Midbrain (tissue), 1 donor: Measurements from ENCODE around the gene PI4KA.
"Not testable (repeated sequence)": the region's sequence is repeated elsewhere in the genome, so short reads cannot be mapped to it uniquely, and the experiment has no call there.

Source experiments
- DNase-seq: peaks from one replicate; lab custom pipeline; 2025; lab: John Stamatoyannopoulos, UW

Gene PI4KA

DNA sequence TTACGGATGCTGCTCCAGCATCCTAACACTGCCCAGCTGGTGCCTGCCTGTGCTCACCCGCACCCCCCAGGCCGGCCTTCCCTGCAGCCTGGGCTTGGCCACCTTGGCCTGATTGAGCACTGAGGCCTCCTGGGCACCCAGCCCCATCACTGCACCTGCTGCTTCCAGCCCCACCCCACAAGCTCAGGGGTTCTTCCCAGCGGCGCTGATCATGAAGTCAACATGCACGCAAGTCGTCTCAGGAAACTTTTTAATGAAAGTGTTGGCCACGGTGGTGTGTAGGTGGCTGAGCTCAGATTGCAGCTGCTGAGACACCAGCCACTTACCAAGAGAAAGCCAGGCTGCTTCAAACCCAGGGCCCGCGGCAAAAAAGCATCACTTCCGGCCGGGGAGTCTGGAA lies 163.4 kb downstream of the PI4KA start:
- not testable (repeated sequence) for DNase-seq

DNA sequence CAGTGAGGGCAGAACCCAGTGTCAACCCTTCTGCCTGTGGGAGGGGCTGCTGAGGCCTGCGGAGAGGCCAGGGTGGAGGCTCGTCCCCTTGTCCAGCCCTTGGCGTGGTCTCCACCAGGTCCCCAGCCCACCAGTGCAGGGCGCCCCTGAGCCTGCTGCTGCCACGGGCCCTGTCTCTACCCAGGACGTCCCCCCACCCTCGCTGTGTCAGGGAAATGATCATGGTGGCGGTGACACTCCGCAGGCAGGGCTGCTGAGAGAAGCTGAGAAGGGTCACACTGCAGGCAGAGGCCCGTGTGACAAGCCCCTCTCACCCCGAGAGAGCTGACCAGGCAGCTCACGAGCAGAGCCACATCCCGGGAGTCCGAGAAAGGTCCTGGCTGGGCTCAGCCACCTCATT lies 164.4 kb downstream of the PI4KA start:
- not testable (repeated sequence) for DNase-seq

DNA sequence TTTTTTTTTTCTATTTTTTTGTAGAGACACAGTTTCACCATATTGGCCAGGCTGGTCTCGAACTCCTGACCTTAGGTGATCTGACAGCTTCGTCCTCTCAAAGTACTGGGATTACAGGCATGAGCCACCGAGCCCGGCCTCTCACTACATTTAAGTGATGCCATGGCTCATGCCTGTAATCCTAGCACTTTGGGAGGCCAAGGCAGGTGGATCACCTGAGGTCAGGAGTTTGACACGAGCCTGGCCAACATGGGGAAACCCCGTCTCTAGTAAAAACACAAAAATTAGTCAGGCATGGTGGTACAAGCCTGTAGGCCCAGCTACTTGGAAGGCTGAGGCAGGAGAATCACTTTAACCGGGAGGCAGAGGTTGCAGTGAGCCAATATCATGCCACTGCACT lies 165.7 kb downstream of the PI4KA start:
- DNase-seq, result not testable (repeated sequence)

DNA sequence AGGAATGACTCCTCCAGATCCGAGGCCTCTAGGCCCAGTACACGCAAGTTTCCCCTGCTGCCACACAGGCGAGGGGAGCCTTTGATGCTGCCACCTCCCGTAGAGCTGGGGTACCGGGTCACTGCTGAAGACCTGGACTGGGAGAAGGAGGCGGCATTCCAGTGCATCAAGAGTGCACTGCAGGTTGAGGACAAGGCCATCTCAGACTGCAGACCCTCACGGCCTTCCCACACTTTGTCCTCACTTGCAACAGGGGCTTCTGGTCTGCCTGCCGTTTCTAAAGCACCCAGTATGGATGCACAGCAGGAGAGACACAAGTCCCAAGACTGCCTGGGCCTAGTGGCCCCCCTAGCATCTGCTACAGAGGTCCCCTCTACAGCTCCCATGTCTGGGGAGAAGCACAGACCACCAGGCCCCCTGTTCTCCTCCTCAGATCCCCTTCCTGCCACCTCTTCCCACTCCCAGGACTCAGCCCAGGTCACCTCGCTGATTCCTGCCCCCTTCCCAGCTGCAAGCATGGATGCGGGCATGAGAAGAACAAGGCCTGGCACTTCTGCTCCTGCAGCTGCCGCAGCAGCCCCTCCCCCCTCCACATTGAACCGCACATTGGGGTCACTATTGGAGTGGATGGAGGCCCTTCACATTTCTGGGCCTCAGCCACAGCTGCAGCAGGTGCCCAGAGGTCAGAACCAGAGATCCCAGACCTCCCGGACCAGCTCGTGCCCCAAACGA lies 167.9 kb downstream of the PI4KA start:
- not testable (repeated sequence) for DNase-seq

DNA sequence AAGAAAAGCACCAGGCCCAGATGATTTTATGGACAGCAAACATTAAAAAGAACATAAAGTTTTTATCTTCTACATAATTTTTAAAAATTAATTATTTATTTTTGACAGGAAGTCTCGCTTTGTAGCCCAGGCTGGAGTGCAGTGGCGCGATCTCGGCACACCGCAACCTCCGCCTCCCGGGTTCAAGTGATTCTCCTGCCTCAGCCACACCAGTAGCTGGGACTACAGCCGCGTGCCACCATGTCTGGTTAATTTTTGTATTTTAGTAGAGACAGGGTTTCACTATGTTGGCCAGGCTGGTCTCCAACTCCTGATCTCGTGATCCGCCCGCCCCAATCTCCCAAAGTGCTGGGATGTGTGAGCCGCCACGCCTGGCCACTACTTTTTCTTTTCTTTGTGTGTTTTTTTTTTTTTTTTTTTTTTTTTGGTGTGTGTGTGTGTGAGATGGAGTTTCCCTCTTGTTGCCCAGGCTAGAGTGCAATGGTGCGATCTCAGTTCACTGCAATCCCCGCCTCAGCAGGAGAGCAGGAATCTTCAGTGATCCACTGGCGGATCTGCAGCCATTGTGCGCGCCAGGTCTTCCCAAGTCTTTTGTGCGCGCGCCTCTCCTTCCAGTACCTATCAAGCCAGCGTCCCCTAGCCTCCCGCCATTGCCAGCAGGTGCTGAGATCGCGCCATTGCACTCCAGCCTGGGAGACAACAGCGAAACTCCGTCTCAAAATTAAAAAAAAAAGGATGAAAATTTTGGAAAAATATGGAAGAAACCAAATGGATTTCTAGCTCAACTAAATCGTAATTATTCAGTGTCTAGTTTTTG lies 171.0 kb downstream of the PI4KA start:
- not testable (repeated sequence) for DNase-seq

DNA sequence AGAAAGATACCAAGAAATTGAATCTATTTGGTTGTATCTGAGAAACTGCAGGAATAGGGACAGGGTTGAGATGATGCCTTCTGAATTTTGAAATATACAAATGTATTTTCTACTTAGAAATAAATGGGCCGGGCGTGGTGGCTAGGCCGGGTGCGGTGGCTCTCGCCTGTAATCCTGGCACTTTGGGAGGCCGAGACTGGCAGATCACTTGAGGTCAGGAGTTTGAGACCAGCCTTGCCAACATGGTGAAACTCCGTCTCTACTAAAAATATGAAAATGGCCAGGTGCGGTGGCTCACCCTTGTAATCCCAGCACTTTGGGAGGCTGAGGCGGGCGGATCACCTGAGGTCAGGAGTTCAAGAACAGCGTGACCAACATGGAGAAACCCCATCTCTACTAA lies 172.8 kb downstream of the PI4KA start:
- not testable (repeated sequence) for DNase-seq

DNA sequence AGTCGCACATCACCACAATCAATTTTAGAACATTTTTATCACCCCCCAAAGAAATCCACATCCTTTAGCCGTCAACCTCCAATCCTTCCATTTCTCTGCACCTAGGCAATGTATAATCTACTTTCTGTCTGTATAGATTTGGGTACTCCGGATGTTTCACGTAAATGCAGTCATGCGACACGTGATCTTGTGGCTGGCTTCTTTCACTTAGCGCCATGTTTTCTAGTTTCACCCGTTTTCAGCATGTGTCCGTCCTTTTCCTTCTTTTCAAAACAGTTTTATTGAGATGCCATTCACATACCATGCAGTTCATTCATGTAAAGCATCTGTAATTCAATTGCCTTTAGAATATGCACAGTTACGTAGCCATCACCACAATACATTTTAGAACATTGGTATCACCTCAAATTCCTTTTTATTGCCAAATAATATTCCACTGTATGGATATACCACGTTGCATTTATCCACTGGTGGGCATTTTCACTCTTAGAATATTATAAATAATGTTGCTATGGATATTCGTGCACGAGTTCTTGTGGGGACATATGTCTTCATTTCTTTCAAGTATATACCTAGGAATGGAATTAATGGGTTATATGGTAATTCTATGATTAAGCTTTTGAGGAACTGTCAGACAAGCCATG lies 179.7 kb downstream of the PI4KA start:
- DNase-seq, result not testable (repeated sequence)

DNA sequence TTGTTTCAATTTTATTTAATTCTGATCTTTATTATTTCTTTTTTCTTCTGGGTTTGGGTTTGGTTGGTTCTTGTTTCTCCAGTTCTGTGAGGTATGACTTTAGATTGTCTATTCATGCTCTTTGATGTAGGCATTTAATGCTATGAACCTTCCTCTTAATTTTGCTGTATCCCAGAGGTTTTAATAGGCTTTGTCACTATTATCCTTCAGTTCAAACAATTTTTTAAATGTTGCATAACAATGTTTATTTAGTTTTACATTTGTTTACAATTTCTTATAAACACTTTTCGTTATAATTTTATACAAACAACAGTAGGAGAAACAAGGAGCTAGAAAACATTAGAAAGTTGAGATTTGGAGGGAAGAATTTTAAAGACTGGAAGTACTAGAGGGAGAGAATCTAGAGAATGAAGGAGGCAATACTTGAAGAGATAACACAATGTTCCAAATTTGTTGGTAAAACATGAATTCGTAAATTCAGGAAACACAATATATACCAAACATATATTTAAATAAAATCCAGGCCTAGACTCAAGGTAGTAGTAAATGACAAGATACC lies 180.8 kb downstream of the PI4KA start:
- no peak for DNase-seq

DNA sequence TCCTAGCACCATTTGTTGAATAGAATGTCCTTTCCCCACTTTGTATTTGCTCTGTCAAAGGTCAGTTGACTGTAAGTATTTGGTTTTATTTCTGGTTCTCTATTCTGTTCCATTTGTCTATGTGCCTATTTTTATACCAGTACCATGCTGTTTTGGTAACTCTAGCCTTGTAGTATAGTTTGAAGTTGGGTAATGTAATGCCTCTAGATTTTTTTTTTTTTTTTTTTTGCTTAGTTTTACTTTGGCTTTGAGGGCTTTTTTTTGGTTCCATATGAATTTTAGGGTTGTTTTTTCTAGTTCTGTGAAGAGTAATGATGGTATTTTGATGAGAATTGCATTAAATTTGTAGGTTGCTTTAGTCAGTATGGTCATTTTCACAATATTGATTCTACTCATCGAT lies 183.0 kb downstream of the PI4KA start:
- not testable (repeated sequence) for DNase-seq

DNA sequence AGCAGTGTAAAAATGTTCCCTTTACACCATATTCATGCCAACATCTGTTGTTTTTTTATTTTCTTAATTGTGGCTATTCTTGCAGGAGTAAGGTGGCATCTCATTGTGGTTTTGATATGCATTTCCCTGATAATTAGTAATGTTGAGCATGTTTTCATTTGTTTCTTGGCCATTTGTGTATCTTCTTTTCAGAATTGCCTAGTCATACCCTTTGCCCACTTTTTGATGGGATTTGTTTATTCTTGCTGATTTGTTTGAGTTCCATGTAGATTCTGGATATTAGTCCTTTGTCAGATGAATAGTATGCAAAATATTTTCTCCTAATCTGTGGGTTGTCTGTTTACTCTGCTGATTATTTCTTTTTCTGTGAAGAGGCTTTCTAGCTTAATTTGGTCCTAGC lies 183.6 kb downstream of the PI4KA start:
- no peak for DNase-seq

DNA sequence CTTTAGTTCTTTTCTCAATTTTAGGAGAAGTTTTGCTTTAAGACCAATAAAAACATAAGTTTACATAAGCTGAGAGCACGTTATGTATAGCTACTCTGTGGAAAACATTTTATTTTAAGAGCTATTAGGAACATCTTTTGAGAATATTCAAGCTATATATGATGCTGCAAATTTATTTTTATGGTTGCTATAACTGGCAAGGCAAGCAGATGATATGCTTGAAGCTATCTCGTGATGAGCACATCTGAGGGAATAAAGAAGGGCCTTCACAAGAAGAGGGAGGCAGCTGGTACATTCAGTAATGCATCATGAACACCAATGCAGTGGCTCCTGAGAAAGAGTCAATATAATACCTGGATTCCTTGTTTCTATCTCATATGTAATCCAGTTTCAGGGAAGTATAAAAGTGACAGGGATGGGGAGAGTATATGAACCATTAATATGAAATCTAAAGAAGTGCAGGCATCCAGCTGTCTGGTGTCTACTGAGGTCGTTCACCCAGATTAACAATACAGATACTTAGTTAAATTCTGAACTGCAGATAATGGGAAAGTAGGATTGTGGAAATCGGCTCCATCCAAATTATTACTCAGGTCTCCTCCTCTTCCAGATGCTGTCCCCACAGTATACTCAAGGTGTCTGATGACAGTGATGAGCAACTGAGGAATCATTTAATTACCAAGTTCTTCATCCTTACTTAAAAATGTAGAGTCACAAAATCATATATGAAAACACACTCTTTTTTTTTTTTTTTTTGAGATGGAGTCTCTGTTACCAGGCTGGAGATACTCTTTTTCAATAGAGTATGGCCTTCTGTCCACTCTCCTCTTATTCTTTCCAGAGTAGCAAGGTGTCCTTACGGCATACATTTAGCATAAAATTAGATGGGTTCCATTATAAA lies 185.1 kb downstream of the PI4KA start:
- DNase-seq, result no peak

DNA sequence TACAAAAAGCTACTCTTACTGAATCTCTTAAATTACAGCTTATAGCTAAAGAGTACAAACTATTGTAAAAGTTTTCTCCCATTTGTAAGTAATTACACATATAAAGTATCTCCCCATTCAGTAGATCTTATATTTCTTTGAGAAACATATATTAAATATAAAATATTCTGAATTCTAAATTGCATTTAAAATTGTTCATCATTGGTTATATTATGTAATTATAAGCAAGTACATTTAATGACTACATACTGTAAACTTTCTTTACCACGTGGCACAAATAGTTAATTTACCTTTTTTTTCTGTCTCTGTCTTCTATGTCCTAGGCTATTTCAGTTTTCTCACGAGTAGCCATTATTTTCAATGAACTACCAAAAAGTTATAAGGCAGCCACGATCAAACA lies 185.9 kb downstream of the PI4KA start:
- DNase-seq, result no peak

DNA sequence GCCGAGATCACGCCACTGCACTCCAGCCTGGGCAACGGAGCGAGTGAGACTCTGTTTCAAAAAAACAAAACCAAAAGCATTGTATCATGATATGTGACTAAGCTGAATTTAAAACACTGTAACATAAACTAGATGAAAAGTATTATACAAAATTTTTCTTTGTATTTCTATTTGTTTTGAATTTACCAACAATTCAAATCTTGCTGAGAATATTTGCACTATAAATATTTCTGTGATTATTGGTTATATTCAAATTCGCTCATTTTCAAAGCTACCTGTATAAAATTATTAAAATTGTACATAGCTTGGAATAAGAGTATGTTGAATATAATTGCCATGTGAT lies 186.6 kb downstream of the PI4KA start:
- DNase-seq, result no peak

DNA sequence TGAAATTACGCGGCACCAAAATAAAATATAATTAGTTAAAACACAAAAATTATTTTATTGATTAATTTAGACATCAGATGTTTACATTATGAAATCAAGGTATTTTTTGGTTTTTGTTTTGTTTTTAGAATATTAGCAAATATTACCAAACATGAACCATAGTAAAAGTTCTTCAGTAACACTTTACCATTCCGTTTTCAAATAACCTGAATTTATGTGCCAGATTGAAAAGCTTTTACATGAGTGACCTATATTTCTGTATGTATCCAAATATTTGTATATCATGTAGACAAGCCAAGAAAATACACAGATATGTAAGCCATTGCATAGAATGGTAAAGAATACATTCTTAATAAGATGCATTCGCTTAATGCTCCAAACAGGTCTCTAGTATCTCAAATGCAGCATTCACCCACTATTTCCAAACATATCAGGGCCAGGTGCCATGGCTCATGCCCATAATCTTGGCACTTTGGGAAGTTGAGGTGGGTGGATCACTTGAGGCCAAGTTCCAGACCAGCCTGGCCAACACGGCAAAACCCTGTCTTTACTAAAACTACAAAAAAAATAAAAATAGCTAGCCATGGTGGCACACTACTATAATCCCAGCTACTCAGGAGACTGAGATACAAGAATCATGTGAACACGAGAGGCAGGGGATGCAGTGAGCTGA lies 187.1 kb downstream of the PI4KA start:
- DNase-seq, result no peak

DNA sequence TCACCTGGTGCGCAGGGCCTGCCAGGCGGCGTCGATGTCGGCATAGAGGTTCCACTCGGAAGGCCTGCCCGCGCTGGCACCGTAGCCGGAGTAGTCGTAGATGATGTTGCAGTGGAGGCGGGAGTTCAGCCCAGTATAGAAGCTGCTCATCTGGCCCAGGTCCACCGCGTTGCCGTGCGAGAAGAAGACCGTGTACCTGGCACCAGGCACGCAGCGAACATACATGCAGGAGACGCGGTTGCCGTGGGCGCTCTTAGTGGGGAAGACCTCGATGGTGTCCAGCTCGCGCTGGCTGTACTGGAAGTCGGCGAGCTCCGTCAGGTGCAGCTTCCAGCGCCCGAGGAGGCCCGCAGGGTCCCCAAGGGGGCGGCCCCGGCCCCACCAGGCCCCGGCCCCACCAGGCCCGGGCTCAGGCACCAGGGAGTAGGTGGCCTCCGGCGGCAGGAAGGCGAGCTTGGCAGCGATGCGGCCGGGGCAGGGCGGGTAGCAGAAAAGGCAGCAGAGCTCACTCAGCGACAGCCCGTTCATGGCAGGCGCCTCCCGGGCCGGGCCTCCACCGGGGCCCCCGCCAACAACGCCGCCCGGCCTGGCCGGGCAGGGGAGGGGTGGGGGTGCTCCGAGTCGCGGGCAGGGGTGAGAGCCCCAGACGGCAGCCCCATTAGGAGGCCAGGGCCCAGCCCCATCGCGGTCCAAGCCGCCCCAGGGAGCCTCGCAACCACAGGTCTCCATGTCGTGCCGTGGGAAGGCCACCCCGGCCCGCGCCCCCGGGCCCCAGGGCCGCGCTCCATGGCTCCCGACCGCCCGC lies 188.0 kb downstream of the PI4KA start:
- DNase-seq, result not testable (repeated sequence)

DNA sequence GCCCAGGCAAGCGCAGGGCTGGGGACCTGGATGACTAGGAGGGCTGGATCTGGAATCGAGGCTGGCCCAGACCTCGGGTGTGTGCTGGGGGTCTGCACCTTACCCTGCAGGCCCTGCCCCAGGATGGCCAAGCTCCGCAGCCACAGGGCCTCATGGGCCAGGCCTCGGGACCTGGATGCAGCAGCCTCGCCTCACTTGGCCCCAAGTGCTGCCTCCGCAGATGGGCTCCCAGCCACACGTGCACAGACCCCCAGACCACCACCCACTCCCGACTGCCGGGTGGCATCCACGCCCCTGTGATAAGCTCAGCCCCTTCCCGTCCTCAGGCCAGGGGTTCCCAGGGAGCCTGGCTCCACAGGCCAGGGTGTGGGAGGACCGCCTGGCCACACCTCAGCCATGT lies 188.7 kb downstream of the PI4KA start:
- not testable (repeated sequence) for DNase-seq

DNA sequence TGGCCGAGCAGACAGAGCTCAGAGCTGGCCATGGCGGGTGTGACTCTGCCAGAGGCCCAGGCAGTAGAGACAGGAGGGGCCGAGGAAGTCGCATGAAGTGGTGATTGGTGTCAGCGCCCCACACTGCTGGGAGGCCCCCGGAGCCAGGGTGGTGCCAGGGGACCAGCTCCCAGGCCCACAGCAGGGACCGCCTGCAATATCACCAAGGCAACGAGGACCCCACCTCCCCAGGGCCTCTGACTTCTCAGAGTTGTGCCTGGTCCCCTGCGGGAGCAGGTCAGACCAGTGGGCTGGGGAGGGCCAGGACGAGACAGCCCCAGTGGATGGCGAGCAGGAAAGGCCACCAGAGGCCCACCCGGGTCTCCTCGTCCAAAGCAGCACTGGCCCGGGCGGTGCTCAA lies 189.1 kb downstream of the PI4KA start:
- DNase-seq, result not testable (repeated sequence)

DNA sequence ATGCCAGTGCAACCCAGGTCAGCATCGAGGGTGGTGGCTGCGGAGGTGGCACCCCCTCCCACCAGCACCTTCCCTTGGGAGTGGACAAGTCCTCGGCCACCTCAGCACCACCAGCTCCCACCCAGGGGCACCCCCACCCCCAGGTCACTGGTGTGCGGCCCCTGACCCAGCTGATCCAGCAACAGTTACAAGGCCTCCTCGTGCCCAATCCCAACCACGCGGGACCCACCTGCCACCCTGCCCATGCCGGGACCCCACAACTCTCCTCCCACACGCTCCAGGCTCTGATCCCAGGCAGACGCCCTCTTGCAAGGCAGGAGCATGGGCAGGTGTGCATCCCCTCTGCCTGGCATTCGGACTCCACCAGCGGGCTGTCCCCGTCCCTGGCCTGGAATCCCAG lies 189.8 kb downstream of the PI4KA start:
- not testable (repeated sequence) for DNase-seq

DNA sequence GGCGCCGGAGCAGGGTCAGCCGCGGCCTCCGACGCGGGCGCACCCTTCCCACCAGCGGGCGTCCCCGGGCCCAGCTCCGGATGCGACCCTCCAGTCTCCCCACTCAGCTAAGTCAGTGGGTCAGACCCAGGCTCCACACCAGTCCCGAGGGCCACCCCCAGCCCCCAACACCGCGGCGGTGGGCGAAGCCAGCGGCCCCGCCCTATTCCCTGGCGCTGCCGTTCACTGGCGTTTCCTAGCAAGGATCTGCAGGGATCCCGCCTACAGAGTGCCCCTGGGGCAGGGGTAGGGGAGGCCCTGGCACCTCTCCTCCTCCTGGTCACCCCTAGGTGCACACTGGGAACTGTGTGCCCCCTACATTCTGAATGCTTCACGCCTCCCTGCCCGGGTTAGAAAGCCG lies 190.4 kb downstream of the PI4KA start:
- not testable (repeated sequence) for DNase-seq

DNA sequence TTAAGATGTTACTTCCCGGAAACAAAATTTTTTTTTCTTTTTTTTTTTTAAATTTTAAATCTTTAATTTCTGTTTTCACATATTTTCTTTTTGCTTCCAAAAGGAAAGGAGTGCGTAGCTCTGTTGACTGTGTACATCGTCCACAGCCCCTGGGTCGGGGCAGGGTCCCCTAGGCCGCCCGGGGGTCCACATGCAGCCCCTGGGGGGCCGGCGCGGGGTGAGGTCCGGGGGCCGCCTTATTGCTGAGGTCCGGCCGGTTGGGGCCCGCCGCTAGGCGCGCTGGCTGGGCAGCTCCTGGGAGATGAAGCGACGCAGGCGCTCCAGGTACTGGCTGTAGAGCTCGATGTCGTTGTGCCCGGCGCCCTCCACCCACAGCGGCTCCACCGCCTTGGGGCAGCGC lies 191.1 kb downstream of the PI4KA start:
- DNase-seq, result not testable (repeated sequence)
